ENCODE data around the gene TANGO2. TPM values are rescaled to one million over a fixed set of nuclear protein-coding genes. Genes with fewer than 3 reads are reported as not detected.

The TANGO2 gene
- total and polyA plus RNA-seq, 9 of the 15 experiments (the other 6 are each of a cell fraction or from before 2014, with no cell fraction given): 15.5 to 94.9 (median 70.1) TPM

DNA sequence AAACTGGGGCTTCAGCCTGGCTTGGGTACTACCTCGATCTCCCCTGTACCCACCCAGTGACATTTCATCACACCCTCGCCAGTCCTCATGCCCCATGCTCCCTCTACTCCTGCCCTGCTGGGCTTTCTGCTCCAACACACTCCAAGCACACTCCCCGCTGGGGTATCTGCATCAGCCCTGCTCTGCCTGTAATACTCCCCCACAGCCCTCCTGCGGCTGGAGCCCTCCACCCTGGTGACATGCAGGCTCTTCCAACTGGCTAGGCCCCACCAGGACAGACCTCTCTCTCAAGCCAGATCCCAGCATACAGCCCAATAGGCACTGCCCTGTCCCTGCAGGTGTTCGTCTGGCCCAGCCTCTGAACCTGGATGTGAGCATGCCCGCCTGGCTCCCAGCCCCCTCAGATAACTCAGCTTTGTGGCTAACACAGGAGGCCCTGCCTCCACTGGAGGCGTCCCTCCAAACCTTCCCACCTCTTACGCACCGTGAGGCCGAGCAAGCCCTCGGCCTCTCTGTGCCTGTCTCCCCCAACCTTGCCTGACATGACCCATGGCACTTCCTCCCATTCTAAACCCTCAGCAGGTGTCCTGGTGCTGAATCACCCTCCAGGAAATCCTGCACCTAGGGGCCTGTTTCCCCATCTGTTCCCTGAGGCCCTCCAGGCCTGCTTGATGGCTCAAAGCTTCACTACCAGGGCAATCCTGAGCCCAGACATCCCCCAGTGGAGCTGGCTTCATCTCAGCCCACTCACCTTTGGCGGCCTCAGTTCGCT is 45.8 kb upstream of the TANGO2 start (continued):
- peak; percentile 42 for TF ChIP-seq JUND (IDR thresholded peaks at IDR 0.05; ENCODE audit: borderline replicate concordance, low read depth, low read length)
- TF ChIP-seq JUND (tag; IDR thresholded peaks at IDR 0.05; ENCODE audit: borderline replicate concordance, low read depth, low read length): peak; percentile 29; the same call in 1 of the 3 replicates
- TF ChIP-seq KLF13 (tag; IDR thresholded peaks at IDR 0.05; ENCODE audit: borderline replicate concordance, low read depth): 0 out of 2 replicates have a peak, but pooled peaks have one; percentile 43
- TF ChIP-seq RBBP5 (IDR thresholded peaks at IDR 0.05; ENCODE audit: borderline replicate concordance, insufficient read depth, low read length, poor library complexity, severe bottlenecking): peak; percentile 61
- TF ChIP-seq ATF1 (CRISPR knock-in tag; IDR thresholded peaks at IDR 0.05): 0 out of 2 replicates have a peak, but pooled peaks have one; percentile 1
- TF ChIP-seq ATF1 (tag; IDR thresholded peaks at IDR 0.05): peak; percentile 47
- peak; percentile 29; the same call in 1 of the 2 replicates for TF ChIP-seq ESRRA (IDR thresholded peaks at IDR 0.05; ENCODE audit: borderline replicate concordance, low read depth)
- no peak for TF ChIP-seq KHSRP (IDR thresholded peaks at IDR 0.05)
- TF ChIP-seq TBL1XR1 (IDR thresholded peaks at IDR 0.05; ENCODE audit: low read length in 2 of 2): peak in 1 of 2 experiments; percentile 36; a peak in 2 of 4 replicates
- TF ChIP-seq, protein P1, sequence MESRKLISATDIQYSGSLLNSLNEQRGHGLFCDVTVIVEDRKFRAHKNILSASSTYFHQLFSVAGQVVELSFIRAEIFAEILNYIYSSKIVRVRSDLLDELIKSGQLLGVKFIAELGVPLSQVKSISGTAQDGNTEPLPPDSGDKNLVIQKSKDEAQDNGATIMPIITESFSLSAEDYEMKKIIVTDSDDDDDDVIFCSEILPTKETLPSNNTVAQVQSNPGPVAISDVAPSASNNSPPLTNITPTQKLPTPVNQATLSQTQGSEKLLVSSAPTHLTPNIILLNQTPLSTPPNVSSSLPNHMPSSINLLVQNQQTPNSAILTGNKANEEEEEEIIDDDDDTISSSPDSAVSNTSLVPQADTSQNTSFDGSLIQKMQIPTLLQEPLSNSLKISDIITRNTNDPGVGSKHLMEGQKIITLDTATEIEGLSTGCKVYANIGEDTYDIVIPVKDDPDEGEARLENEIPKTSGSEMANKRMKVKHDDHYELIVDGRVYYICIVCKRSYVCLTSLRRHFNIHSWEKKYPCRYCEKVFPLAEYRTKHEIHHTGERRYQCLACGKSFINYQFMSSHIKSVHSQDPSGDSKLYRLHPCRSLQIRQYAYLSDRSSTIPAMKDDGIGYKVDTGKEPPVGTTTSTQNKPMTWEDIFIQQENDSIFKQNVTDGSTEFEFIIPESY (CRISPR knock-in tag; IDR thresholded peaks at IDR 0.05): no peak
- TF ChIP-seq BHLHE40 (IDR thresholded peaks at IDR 0.05; ENCODE audit: low read length): peak; percentile 69
- TF ChIP-seq, protein P2, sequence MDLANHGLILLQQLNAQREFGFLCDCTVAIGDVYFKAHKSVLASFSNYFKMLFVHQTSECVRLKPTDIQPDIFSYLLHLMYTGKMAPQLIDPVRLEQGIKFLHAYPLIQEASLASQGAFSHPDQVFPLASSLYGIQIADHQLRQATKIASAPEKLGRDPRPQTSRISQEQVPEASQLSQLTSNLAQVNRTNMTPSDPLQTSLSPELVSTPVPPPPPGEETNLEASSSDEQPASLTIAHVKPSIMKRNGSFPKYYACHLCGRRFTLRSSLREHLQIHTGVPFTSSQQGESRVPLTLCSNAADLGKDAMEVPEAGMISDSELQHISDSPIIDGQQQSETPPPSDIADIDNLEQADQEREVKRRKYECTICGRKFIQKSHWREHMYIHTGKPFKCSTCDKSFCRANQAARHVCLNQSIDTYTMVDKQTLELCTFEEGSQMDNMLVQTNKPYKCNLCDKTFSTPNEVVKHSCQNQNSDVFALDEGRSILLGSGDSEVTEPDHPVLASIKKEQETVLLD (IDR thresholded peaks at IDR 0.05): peak; percentile 62; the same call in 1 of the 2 replicates
- peak; percentile 32; the same call in 1 of the 2 replicates for TF ChIP-seq MYC (IDR thresholded peaks at IDR 0.05; ENCODE audit: low read depth, low read length)
- TF ChIP-seq MYC (CRISPR knock-in tag; IDR thresholded peaks at IDR 0.05; ENCODE audit: borderline replicate concordance, low read depth): peak; percentile 55; the same call in 1 of the 2 replicates
- peak; percentile 64; the same call in 1 of the 2 replicates for TF ChIP-seq ZEB2 (IDR thresholded peaks at IDR 0.05)
- TF ChIP-seq SUPT5H (IDR thresholded peaks at IDR 0.05): peak; percentile 49
- 0 out of 2 replicates have a peak, but pooled peaks have one; percentile 41 for TF ChIP-seq ZNF668 (CRISPR knock-in tag; IDR thresholded peaks at IDR 0.05)
- 0 out of 2 replicates have a peak, but pooled peaks have one; percentile 26 for TF ChIP-seq ZSCAN29 (IDR thresholded peaks at IDR 0.05)
- peak; percentile 88 for TF ChIP-seq NFE2 (IDR thresholded peaks at IDR 0.05; ENCODE audit: low read depth)
- TF ChIP-seq WHSC1 (IDR thresholded peaks at IDR 0.05; ENCODE audit: low read length): peak; percentile 53
- 0 out of 2 replicates have a peak, but pooled peaks have one; percentile 36 for TF ChIP-seq NFIC (IDR thresholded peaks at IDR 0.05)
- TF ChIP-seq DPF2 (IDR thresholded peaks at IDR 0.05): peak; percentile 85
- peak; percentile 87 for TF ChIP-seq ARID1B (IDR thresholded peaks at IDR 0.05)
- peak; percentile 7; the same call in 1 of the 2 replicates for TF ChIP-seq TEAD4 (IDR thresholded peaks at IDR 0.05; ENCODE audit: low read length)
- no peak for TF ChIP-seq TEAD4 (CRISPR knock-in tag; IDR thresholded peaks at IDR 0.05; ENCODE audit: borderline replicate concordance)
- TF ChIP-seq SMAD3 (CRISPR knock-in tag; conservative IDR thresholded peaks at IDR 0.05): no peak
- 0 out of 2 replicates have a peak, but pooled peaks have one; percentile 9 for TF ChIP-seq ELF4 (CRISPR knock-in tag; IDR thresholded peaks at IDR 0.05)
- no peak for TF ChIP-seq OTX1 (CRISPR knock-in tag; IDR thresholded peaks at IDR 0.05)
- TF ChIP-seq SMAD4 (CRISPR knock-in tag; conservative IDR thresholded peaks at IDR 0.05): peak; percentile 21; the same call in 1 of the 2 replicates

Measured in K562 (cell line).